Keratinocyte (primary cell): ENCODE measurements around the gene TMEM248.

Source experiments
- EZH2 ChIP-seq: IDR thresholded peaks from one replicate; pipeline ENCODE4 v1.6.1; 2012; ENCODE audit warnings: inconsistent platforms, mild to moderate bottlenecking, low read length, moderate library complexity
- TF ChIP-seq, protein P1 (sequence below), 3 experiments: IDR thresholded peaks in 1 of 3; conservative IDR thresholded peaks in 1 of 3; optimal IDR thresholded peaks in 1 of 3; 2 replicates in 2 of 3; 3 replicates in 1 of 3; pipeline versions ENCODE3 to v1.5.1; 2011; ENCODE audit warnings: low read length in 3 of 3, mild to moderate bottlenecking in 3 of 3, moderate library complexity in 2 of 3, control low read depth in 1 of 3, inconsistent platforms in 1 of 3; ENCODE audit not compliant: insufficient read depth in 2 of 3; ENCODE audit errors: extremely low read depth in 1 of 3

- TF ChIP-seq, protein P1, sequence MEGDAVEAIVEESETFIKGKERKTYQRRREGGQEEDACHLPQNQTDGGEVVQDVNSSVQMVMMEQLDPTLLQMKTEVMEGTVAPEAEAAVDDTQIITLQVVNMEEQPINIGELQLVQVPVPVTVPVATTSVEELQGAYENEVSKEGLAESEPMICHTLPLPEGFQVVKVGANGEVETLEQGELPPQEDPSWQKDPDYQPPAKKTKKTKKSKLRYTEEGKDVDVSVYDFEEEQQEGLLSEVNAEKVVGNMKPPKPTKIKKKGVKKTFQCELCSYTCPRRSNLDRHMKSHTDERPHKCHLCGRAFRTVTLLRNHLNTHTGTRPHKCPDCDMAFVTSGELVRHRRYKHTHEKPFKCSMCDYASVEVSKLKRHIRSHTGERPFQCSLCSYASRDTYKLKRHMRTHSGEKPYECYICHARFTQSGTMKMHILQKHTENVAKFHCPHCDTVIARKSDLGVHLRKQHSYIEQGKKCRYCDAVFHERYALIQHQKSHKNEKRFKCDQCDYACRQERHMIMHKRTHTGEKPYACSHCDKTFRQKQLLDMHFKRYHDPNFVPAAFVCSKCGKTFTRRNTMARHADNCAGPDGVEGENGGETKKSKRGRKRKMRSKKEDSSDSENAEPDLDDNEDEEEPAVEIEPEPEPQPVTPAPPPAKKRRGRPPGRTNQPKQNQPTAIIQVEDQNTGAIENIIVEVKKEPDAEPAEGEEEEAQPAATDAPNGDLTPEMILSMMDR (optimal IDR thresholded peaks at IDR 0.05 in 1 of 3, IDR thresholded peaks at IDR 0.05 in 1 of 3, conservative IDR thresholded peaks at IDR 0.05 in 1 of 3; ENCODE audit: extremely low read depth in 1 of 3, insufficient read depth in 2 of 3, low read length in 3 of 3): no peak
- TF ChIP-seq EZH2: no peak
Measured at GRCh38 chr7:66953044-66953427, 32.0 kb downstream of the TMEM248 start.
